Kidney glomerular epithelial cell (primary cell): ENCODE measurements around the gene TBC1D24.
A peak's percentile ranks its signal among the peaks of the same experiment; 100 is the strongest.
"Not testable (repeated sequence)": the region's sequence is repeated elsewhere in the genome, so short reads cannot be mapped to it uniquely, and the experiment has no call there.

Experiments
- DNase-seq: peaks from one replicate; lab custom pipeline; 2025; lab: John Stamatoyannopoulos, UW

TBC1D24 gene

DNA sequence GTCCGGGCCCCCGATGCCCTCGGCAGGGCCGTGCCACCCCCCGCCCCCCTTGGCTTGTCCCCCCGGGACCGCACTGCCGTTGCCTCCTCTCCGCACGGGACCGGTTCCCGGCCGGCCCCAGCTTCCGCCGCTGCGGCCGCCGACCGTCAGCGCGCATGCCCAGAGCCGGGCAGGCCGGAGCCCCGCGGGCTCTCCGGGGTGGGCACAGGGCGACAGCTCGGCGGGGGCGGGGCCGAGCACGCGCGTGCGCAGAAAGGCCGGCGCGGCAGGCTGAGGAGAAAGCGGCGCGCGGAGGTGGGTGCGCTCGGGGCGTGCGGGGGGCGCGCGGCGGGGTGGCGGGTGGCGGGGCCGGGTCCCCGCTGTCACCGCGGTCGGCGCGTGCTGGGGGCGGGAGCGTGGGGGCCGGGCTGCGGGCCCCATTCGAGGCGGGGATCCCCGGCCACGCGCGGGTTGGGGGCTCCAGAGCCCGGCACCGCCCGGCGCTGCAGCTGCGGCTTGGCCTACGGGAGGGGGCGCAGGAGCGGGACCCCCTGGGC lies at the start of gene TBC1D24:
Gene TBC1D24 (plus strand): TSS at position 251 of the 536 bp plus-strand sequence. CDS start 21,022 bp downstream, outside the sequence.
- DNase-seq, result peak; percentile 42

DNA sequence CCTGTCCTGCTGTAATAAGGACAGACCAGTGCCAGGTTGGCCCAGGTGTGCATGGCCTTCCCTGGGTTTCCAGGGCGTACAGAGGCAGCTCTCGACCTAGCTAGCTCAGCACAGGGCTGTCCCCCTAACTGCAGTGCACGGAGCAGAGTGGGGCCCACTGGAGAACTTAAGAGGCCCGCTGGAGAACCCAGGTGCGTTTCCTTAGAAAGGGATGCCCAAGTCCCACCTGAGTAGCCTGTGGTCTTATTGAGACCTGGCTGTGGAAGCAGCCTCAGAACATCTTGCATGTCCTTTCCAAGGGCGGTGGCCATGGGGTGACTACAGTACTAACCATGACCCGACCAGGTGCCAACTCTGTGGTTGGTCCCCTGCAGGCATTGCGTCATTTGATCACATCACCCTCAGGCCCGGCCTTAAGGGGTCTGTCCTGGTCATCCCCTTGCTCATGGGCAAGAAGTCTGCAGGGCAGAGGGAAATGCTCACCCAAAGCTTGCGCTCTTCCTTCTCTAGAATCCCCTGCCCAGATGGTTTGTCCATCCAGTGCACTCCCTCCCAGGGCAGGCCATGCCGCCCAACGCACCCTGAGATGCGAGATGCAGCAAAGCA lies 49.0 kb upstream of the TBC1D24 start:
- no peak for DNase-seq

GRCh38 chr16:2426941-2427361 lies 48.0 kb upstream of the TBC1D24 start:
- no peak for DNase-seq

DNA sequence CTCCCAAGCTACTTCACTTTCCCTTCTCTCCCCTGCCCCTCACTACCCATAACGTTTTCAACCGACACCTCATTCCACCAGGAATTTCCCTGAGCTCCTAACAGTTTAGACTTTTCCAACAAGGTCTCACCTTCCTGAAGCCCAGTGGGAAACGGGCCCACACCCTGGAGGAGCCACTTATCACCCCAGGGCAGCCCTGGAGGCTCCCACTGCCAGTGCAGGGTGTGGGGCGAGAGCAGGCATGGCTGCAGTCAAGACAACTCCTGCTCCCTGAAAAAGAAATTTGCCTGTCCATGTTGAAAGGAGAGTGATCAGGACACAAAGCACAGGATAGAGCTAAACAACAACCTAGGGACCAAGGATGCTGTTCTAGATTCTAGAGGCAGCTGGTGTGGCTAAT lies 47.4 kb upstream of the TBC1D24 start:
- DNase-seq, result no peak

DNA sequence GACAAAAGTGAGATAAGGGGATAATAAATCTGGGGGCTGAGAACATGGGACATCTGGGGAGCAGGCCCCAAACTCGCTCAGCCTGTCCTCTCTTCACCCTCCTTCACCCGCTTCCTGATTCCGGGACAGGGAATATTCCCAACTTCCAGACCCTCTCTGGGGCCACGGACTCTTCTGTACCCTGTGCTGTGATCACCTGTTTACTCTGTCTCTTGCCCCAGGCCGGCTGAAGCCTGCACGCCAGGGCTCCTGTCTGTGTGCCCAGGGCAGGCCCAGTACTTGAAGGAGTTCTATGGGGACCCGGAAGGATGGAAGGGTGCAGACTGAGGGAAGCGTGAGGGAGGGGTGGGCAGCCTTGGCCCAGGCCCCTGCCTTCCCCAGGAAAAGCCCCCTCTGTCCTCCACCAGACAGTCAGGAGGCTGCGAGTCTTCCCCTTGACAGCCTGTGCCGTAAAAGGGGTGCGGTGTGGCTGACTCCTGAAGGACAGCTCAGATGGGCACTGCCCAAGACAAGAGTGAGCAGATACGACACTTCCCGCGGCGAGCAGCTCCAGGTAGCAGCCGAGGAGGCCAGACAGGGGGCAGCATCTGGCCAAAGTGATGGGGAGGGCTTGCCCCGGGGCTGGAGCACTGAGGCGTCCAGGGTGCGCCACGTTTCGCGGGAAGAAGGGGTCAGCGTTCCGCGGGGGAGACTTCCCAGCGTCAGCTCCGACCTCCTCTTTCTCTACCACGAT lies 46.7 kb upstream of the TBC1D24 start:
- DNase-seq, result no peak

GRCh38 chr16:2428784-2429033 lies 46.2 kb upstream of the TBC1D24 start:
- no peak for DNase-seq

DNA sequence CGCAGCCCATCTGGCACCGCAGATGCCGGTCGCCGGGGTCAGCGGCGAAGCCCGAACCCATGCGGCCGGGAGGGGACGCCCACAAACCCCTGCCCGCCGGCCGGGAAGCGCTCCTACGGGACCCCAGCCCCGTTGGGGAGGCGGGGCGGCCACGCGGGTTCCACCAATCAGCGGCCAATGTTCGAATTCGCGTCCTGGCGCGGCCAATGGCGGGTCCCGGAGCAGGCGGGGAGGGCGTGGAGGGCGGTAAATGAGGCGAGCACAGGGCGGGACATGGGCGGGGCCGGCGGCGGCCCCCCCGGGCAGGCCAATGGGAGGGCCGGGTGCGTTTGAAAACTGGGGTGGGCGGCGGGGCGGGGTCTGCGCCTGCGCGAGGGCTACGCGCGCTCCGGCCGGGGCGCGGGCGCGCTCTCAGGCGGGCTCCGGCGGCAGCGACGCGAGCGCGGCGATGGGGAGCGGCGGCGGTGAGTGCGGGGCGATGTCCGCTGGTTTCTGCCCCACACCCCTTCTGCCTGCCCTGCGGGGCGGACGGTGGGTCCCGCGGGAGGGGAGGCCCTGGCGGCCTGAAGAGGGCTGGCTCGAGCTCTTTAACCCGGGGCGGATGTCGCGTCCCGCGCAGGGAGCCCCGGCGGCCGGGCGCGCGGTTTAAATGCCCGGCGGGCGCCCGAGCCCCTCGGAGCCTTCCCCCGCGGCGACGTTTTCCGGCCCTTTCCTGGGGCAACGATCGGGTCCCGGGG lies 45.7 kb upstream of the TBC1D24 start, which contains the start of gene CCNF:
Gene CCNF (plus strand): TSS at position 414 of the 737 bp plus-strand sequence. CDS start 35 bp downstream, at position 449.
- DNase-seq, result peak; percentile 88

GRCh38 chr16:2429771-2430663 lies 44.9 kb upstream of the TBC1D24 start:
- DNase-seq, result no peak

DNA sequence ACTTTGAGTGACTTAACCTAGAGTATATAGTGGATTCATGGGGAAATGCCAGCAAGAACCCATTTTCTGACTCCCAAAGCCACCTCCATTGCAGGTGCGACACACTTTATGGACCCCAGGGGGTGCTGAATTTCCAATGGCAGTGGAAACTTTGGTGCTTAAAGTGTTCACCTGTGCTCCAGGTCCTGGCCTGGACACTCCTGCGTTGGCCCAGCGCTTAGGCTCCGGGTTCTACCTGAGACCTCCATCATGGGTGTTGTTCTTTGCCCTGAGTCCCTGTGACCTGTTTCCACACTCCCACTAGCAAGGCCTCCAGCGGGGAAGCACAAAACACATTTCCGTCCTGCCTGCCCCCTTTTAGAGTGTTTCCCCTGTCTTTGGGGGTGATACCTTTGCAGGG lies 42.6 kb upstream of the TBC1D24 start:
- DNase-seq, result no peak

GRCh38 chr16:2432801-2433505 lies 42.0 kb upstream of the TBC1D24 start:
- DNase-seq, result no peak

DNA sequence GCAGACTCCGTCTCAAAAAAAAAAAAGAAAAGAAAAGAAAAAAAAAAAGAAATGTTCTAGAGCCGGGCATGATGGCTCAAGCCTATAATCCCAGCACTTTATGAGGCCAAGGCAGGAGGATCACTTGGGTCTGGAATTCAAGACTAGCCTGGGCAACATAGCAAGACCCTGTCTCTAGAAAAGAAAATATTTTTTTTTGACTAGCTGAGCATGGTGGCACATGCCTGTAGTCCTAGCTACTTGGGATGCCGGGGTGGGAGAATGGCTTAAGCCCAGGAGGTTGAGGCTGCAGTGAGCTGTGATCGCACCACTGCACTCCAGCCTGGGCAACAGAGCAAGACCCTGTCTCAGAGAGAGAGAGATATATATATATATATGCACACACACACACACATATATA lies 39.7 kb upstream of the TBC1D24 start:
- DNase-seq, result not testable (repeated sequence)

- no peak for DNase-seq
Observed at GRCh38 chr16:2436110-2436509, 38.8 kb upstream of the TBC1D24 start.

DNA sequence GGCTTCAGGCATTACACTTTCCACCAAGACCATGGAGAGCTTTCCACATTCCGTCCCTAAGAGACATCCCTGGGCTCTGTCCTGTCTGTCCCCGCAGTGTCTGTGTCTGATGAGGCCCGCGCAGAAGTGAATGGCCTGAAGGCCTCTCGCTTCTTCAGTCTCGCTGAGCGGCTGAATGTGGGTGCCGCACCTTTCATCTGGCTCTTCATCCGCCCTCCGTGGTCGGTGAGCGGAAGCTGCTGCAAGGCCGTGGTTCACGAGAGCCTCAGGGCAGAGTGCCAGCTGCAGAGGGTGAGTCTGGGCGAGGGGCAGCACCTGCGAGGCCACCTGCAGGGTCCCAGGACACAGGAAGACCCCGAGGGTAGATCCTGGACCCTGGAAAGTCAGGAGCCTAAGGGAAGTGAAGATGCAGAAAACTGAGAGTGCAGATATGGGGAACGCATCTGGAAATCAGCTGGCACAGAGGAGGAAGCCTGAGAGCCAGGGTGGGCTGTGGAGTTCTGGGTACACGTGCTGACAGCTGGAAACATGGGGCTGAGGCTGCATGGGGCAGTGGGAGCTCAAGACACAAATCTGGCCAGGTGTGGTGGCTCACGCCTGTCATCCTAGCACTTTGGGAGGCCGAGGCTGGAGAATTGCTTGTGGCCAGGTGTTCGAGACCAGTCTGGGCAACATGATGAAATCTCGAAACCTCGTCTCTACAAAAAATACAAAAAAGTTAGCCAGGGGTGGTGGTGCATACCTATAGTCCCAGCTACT lies 37.7 kb upstream of the TBC1D24 start:
- no peak for DNase-seq

GRCh38 chr16:2438121-2438520 lies 36.8 kb upstream of the TBC1D24 start:
- DNase-seq, result no peak

GRCh38 chr16:2439598-2439997 lies 35.3 kb upstream of the TBC1D24 start:
- no peak for DNase-seq

DNA sequence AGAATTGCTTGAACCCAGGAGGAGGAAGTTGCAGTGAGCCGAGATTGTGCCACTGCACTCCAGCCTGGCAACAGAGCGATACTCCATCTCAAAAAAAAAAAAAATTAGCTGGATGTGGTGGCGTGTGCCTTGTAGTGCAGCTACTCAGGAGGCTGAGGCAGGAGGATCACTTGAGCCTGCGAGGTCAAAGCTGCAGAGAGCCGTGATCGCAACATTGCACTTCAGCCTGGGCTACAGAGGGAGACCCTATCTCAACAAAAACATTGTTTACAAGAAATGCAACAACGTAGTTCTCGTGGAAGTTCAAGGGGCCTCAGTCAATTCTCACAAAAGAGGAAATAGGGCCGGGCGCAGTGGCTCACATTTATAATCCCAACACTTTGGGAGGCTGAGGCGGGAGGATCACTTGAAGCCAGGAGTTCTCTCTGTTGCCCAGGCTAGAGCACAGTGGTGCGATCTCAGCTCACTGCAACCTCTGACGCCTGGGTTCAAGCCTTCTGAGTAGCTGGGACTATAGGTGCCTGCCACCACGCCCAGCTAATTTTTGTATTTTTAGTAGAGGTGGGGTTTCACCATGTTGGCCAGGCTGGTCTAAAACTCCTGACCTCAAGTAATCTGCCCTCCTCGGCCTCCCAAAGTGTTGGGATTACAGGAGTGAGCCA lies 33.7 kb upstream of the TBC1D24 start:
- DNase-seq, result not testable (repeated sequence)

GRCh38 chr16:2443555-2443954 lies 31.4 kb upstream of the TBC1D24 start:
- no peak for DNase-seq

- no peak for DNase-seq
Observed at GRCh38 chr16:2447920-2448583, 26.9 kb upstream of the TBC1D24 start.

GRCh38 chr16:2449118-2449517 lies 25.8 kb upstream of the TBC1D24 start:
- no peak for DNase-seq
